Activated gamma-delta T cell (primary cell): ENCODE results near the gene PCNT.
A peak's percentile ranks its signal among the peaks of the same experiment; 100 is the strongest.
"Not testable (repeated sequence)": the region's sequence is repeated elsewhere in the genome, so short reads cannot be mapped to it uniquely, and the experiment has no call there.

Source experiments
- DNase-seq: peaks from one replicate; lab custom pipeline; 2025; lab: John Stamatoyannopoulos, UW

Gene PCNT

DNA sequence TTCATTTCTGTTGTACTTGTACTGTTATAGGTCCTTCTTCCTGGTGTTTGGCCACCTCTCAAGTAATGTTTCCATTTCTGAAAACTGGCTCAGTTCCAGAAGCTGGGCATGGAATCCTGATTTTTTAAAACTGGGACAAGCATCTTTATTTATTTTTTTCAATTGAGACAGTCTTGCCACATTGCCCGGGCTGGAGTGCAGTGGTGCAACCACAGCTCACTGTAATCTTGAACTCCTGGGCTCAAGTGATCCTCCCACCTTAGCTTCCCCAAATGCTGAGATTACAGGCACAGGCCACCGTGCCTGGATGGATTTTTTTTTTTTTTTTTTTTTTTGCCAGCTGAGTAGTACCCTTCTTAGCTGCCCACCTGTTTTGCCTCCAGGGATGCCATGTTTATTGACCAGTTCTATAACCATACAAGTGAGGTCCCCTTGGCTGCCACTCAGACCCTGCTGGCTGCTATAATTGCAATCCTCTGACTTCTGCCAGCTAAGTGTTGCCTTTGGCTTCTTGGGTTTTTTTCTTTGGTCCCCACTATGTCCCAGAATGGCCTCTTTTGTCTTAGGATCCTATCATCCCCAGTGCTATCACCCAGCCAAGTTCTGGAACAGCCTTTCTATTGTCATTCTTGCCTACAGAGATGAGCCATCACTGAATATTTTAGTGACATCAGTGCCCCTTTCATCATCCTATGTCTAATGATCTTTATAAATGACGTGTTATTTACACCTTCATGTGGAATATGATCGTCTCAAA, 130.9 kb downstream of the PCNT start:
- DNase-seq: no peak

DNA sequence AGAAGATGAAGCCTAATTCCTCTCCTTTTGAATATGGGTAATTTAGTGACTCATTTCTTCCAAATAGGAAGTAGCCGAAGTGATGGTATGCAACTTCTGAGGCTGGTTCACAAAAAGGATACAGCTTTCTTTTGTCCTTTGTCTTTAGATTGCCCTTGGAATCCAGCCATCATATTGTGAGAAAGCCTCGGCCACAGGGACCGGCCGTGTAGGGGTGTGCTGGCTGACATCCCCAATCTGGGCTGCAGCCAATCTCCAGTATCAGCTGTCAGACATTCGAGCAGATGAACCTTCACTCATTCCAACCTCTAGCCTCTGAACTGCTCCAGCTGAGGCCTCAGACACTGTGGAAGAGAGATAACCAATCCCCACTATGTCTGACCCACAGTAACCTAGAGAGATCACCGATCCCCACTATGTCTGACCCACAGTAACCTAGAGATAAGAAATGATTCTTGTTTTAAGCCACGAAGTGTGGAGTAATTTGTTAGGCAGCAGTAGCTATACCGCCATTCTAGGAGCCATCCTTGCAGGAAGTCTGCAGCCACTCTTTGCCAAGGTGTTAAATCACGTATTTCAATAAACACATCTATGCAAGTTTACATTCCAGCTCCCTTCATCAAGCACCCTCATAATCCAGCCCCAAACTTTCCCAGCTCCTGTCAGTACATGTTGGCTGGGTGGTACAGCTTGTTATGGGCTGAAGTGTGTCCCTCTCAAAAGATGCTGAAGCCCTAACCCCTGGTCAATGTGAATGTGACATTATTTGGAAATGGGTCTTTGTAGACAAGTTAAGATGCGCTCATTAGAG, 131.8 kb downstream of the PCNT start:
- no peak for DNase-seq

DNA sequence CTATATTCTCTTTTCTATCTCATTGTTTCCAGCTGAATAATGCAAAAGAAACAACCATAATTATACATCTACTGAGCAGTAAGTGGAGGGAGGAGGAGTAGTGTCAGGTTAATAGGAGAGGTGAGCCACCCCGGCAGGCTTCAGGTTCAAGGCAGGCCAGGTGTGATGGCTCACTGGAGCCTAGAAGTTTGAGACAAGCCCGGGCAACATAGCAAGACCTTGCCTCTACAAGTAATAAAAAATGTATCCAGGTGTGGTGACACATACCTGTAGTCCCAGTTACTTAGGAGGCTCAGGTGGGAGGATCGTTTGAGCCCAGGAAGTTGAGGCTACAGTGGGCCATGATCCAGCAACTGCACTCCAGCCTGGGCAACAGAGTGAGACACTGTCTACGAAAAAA, 132.8 kb downstream of the PCNT start:
- DNase-seq: no peak

DNA sequence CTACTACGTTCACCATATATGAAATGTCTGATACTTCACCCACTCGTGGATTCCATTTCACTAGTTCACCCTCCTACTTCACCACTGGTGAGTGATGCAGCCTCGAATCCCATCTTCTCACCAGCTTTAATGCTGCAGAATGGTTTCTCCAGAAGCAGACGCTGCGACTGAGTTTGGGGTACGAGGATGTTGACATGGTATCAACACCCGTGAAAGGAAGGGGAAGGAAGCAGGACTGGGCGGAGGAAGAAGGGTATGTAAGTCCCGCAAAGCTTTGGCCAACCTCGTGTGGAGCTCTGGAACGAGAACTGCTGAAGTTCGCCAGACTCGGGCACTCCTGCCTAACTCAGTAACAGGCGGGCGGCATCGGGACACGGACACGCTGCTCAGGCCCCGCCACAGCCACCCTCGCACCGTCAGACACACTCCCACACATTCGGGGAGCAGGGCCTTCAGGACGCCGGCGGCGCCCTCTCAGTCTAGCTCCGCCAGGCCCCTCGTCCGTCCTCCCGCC, 133.9 kb downstream of the PCNT start:
- DNase-seq: no peak

DNA sequence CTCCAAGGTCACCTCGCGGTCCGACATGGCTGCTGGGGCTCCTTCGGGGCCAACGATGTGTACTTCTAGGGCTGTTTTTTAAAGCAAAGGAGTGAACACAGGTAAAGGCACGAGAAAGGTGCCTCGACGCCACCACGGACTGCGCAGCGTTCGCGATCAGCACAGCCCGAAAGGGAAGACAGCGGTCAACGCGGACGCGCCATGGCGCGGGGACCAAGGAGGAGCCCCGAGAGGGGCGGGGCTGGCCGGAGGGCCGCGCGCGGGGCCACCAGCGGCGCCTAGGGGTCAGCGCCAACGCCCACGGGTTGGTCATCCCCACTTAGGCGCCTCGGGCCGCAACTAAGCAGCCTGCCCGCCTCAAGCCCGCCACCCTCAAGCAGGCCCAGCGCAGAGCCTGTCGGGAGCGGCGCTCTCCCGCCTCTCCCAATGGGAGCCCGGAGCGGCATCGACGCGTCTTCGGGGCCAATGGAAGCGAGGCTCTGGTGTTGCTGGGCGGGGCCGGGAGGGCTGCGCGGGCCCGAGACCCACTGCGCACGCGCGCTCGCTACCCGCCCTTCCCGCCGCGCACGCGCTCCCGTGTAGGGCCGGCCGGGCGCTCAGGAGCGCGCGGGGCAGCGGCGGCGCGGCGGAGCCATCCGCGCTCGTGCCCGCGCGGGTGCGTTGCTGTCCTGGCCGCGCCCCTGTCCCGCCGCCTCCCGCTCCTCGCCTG, 134.5 kb downstream of the PCNT start, which contains the start of gene DIP2A:
DIP2A (plus strand) TSS at position 577 of the 709 bp plus-strand sequence. CDS start 241 bp downstream, outside the sequence.
- peak; percentile 93 for DNase-seq

DNA sequence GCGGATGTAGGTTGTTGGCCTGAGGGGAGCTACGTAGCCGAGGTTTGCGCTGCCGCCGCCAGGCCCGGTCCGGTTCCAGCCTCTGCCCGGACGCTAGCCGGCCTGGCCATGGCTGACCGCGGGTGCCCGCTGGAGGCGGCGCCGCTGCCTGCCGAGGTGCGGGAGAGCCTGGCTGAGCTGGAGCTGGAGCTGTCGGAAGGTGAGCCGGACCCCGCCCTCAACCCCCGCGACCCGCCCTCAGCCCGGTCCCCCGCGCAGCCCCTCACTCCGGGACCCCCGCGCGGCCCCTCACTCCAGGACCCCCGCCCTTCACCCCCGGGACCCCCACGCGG, 135.0 kb downstream of the PCNT start:
- DNase-seq: no peak

DNA sequence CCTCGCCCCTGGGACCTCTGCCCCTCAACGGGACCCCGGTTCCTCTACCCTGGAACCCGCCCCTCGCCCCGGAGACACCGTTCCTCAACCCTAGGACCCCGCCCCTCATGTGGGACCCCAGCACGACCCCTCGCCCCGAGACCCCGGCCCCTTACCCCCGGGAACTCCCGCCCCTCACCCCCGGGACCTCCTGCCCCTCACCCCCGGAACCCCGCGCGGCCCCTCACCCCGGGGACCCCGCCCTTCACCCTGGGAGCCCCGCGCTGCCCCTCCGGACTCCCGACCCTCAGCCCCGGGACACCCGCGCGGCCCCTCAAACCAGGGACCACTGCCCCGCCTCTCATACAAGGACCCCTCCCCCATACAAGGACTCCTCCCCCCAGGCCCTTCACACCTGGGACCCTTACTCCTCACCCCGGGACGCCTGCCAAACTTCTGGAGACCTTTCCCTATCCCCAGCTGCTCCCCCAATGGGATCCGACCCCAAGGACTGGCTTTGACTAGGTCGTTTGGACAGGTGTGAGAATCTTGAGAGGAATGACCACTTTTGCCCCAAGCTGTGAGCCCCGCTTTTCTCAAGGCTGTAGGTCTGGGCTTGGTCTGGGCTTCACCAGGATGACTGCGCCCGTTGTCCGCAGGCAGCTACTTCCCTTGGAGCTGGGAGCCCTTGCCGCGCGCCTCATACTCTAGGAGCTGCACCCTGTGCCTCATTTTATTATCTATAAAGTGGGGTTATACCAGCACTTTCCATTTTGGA, 135.6 kb downstream of the PCNT start:
- no peak for DNase-seq

DNA sequence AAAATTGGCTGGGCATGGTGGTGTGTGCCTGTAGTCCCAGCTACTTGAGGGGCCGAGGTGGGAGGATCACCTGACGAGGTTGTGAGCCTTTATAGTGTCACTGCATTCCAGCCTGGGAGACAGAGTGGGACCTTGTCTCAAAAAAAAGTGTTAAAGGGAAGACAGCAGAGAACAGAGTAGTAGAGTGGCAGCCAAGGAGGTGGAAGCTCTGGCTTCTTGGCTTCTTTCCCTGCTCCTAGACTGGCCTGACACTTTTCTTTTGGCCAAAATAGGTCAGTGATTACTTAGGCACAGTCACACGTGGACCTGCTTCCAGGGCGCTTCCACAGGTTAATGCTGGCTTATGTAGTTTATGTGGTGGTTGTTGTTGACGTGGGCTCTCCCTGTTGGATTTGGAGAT, 138.0 kb downstream of the PCNT start:
- DNase-seq: no peak

DNA sequence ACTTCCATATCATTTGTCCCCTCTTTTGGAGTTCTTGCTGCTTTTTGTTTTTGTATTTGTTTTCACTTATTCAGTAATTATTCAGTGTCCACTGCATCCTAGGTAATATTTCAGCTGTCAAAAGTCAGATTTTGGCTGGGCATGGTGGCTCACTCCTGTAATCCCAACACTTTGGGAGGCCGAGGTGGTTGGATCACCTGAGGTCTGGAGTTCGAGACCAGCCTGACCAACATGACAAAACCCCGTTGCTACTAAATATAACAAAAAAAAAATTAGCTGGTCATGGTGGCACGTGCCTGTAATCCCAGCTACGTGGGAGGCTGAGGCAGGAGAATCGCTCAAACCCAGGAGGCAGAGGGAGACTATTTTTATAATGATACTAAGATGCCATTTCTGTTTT, 141.2 kb downstream of the PCNT start:
- not testable (repeated sequence) for DNase-seq

DNA sequence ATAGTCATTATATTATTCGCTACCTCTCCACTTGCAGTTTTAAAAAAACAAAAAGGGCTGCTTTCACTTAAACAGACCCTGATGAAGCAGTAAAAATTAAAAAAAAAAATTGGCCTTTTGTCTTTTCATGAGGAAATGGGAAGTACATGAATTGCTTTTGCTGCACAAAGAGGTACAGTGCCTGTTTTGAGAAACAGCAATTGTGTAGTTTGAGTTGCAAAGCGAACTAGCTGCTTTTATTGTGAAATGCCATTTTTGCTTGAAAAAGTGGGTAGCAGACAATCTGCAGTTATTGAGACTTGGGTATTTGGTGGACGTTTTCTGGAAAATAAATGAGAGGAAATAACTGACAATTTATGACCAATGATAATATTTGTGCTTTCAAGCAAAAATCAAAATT, 141.7 kb downstream of the PCNT start:
- no peak for DNase-seq

DNA sequence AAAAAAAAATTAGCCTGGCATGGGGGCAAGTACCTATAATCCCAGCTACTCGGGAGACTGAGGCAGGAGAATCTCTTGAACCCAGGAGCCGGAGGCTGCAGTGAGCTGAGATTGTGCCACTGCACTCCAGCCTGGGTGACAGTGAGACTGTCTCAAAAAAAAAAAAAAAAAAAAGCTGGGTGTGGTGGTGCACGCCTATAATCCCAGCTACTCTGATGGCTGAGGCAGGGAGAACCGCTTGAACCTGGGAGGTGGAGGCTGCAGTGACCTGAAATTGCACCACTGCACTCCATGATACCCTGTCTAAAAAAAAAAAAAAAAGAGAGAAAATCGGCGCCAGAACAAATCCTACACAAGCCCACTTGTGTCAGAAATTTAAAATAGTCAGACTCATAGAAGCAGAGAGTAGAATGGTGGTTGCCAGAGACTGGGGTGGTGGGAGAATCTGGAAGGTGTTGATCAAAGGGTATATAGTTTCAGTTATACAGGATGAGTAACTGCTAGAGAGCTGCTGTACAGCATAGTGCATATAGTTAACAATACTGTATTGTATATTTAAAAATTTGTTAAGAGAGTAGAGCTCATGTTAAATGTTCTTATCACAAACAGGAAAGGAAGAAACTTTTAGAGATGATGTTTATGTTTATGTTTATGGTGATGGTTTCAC, 144.3 kb downstream of the PCNT start:
- no peak for DNase-seq

DNA sequence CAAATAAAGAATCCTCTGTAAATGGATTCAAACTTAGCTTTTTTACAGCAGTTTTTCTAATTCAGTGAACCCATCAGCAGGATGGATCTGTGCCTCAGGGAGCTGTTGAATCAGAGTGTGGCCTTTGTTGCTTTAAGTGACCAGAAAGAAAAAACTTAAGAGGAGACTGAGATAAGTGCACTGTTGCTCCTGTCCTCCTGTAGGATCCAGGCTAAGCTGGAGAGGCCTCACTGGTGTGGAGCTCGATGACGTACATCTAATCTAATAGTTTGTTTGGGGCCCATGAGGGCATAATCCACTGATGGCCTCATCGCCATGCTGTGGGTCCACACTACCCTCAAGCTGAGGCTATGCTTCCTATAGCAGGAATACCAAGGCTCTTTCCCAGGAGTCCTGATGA, 145.3 kb downstream of the PCNT start:
- DNase-seq: no peak

DNA sequence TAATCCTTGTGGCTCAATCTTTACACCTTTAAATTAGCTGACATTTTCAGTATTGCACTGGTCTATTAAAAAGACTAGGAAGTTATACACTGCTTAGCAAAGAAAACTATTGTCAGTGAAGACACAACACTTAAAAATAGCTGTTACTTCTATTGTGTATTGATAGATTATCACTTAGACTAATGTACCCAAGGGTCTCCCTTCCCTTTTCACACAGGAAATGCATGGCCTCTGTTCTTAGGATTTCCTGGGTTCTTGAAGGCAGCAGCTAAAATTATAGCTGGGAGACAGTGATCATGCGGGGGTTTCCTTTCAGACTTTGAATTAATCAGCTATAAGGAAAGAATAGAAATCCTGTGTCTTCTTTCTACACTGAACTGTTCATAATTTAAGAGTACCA, 147.6 kb downstream of the PCNT start:
- no peak for DNase-seq

DNA sequence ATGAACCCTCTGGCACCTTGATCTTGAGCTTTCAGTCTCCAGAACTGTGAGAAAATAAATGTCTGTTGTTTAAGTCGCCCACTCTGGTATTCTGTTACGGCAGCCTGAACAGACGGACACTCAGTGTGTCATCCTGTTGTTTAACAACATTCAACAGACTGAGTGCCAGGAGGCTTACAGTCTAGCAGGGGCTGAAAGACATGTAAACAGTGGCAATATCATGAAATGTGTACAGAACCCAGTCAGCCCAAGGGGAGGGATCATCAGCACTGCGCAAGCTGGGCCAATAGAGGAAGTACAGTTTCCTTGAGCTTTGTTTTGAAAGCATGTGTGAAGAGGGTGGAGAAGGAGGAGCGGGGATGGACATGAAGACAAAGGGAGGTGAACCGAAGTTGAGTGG, 148.3 kb downstream of the PCNT start:
- no peak for DNase-seq

DNA sequence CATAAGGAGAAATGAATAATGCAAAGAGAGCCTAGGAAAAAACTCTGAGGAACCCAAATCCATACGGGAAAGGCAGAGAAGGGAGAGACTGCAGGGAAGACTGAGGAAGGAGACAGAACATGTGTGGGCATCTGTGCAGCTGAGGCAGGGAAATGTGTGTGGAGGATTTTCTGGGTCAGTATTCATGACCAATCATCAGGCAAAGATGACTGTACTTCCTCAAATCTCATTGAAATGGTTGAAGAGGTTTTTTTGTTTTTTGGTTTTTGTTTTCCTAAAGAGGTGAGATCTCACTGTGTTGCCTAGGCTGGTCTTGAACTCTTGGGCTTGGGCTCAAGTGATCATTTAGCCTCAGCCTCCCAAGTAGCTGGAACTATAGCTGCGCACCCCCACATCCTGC, 150.4 kb downstream of the PCNT start:
- DNase-seq: no peak

DNA sequence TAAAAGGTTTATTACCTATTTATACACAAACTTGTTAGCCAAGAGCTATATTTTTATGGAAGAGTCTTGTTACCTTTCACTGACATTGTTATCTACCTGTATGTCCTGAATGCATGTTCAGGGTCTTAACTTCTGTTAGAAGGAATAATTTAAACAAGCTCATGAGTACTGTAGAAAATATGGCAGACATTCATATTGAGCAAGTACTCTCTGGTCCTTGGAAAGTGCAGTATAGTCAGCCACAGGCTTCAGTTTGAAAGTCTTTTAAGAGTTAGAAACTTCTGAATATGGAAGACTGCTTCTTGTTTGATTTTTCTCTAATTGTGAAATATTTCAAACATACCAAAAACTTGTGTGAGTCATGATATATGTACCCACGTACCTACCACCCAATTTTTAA, 151.3 kb downstream of the PCNT start:
- no peak for DNase-seq

DNA sequence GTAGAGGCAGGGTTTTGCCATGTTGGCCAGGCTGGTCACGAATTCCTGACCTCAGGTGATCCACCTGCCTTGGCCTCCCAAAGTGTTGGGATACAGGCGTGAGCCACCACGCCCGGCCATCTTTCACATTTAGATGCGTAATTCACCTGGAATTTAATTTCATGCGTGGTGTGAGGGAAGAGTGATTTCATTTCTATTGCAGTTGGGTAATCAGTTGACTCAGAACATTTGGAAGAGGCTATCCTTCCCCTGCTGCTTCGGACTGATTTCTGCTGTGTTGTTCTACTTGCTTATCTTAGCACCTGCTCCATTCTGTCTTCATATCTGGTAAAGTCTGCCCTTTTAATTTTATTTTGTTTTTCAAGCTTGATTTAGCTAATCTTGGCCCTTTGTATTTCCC, 153.8 kb downstream of the PCNT start:
- no peak for DNase-seq

DNA sequence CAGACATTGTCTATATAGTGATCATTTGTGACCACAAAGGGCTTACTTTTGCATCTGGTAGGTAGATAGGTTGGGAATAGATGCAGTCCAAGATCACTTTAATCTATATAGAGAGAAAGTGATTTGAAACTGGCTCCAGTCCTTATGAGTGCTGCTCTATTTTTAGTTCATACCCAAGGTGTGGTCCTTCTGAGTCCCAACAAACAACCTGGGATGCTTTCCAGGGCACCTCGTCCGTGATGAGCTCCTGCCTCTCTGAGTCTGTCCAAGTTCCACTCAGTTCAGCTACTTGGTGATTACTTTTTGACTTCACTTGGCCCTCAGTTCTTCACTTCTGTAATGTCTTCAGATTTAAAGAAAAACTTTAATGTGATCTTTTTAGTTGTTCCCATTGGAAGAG, 155.0 kb downstream of the PCNT start:
- no peak for DNase-seq

DNA sequence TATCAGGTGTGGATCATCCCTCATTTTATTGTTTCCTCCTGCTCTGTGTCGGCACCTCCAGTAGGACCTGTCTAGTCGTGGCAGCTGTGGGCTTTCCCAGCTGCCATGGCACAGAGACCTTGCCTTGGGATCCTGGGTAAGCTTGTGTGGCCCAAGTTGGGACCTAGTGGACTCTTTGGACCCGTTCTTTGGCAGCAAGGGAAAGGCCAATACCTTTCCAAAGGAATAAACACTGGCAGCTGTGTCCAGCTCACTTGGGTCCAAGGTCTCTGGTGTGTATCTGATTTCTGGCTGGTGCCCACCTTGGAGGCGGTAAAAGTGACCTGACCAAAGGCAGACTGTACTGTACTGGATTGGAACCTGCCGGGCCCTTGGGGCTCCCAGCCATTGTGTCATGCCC, 156.5 kb downstream of the PCNT start:
- no peak for DNase-seq

DNA sequence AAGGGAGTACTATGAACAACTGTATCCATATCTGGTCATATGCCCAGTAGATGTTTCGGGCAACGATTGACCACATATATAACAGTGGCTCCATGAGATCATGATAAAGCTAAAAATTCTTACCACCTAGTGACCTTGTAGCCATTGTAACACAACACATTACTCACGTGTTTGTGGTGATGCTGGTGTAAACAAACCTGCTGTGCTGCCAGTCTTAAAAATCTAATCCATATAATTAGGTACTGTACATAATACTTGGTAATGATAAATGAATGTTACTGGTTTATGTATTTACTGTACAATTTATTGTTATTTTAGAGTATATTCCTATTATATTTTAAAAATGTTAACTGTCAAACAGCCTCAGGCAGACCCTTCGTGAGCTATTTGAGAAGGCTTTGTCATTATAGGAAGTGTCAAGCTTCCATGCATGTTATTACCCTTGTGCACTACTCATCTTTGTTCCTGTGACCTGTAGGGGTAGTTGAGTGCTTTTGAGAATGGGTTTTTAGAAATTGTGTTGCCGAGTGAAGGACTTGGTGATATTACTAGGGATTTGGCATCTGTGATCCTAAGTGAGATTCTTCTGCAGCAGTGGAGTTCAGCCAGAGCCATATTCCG, 158.4 kb downstream of the PCNT start:
- DNase-seq: no peak

DNA sequence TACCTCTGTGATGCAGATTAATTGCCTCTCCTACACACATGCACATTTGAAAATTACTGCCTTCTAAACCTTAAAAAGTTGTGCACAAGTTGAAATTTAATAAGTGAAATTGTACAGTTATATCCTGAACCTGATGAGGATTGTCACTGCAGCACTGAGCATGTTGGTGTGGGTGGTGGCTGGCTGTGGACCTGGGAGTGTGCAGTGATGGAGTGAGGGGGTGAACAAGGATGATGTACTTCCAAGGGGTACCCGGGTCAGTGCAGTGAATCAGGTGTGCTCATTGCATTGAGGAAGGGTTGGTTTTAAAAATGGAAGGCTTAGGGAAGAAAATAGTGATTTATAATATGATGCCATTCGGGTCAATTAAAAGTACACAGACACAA, 158.9 kb downstream of the PCNT start:
- DNase-seq: no peak
